ENCODE measurements around the gene CROCC2.

Gene CROCC2

DNA sequence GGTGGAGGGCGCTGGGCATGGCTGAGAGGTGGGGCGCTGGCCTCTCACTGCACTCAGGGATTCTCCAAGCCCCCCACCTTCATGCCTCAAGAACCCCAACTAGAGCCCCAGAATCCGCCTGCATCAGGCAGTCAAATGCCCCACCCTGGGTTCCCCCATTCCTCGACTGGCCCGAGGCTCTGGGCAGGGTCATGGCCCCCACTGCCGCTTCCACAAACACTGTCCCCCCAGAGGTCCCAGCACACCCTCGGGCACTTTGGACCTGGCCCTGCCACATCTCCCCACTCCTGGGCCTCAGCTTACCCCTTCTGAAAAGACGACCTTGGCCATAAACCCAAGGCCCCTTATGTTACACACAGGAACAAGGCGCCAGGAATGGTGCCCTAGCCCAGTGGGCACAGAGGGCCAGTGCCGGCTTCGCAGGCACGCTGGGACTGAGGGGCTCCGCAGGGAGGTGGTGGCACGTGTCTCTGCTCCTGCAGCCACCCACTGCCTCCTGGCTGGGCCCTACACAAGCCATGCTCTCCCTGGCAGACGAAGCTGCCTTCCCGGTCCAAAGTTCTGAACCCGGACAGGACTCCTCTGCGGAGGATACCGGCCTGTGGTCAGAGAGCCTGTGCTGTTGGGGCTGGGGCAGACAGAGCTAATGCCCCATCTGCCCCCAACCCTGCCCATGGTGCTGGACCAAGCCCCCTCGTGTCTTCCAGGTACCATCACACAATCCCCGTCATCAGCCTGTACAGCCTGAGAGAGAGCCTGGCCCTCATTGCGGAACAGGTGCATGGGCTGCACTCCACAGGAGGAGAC, 30.7 kb upstream of the CROCC2 start:
- no peak for DNase-seq (ENCODE audit: low spot score)

- DNase-seq (ENCODE audit: low spot score), result no peak
These were observed 30.1 kb upstream of the CROCC2 start for GRCh38 chr2:240876035-240876474.

GRCh38 chr2:240876475-240877251, 29.5 kb upstream of the CROCC2 start:
- no peak for DNase-seq (ENCODE audit: low spot score)

- no peak for DNase-seq (ENCODE audit: low spot score)
These were observed 28.4 kb upstream of the CROCC2 start for GRCh38 chr2:240877460-240878340.

DNA sequence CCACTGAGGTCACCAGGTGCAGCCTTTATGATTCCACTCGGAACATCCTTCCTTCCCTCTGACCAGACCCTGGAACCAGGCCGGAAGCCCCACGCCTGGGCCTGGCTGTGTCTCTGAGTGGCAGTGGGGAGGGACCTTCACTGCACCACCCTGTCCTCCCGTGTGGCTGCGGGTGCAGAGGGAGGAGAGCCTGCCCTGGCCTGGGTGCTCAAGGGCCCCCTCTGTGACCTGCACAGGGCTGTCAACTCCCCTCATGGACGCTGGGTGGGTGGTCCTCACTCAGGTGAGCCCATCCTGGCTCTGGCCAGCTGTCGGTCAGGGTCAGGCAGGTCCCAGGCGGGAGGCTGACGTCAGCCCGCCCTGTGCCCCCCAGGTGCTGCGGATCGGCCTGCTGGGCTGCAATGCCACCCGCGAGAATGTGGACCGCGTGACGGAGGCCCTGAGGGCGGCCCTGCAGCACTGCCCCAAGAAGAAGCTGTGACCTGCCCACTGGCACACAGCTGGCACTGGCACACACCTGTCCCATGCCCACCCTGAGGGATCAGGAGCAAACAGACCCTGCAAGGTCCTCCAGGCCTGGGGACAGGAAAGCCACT, 27.7 kb upstream of the CROCC2 start:
- no peak for DNase-seq (ENCODE audit: low spot score)

DNA sequence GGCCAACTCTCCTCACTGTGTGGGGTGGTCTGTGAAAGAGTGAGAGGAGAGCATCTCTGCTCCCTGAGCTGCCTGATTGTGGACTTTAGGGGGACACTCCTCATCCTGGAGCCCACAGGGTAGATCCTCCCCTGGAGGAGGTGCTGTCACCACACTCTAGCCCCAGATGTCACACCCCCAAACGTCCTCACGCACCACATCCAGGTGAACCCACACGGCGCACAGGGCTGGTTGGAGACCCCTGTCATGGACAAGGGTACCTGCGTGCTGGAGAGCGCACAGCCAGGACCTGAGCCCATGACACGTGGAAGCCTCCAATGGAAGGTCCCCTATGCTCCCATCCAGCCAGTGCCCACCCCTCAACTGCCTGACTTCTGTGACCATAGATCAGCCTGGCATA, 27.0 kb upstream of the CROCC2 start:
- DNase-seq (ENCODE audit: low spot score), result no peak

- DNase-seq (ENCODE audit: low spot score), result no peak
These were observed 24.2 kb upstream of the CROCC2 start for GRCh38 chr2:240881913-240882312.

DNA sequence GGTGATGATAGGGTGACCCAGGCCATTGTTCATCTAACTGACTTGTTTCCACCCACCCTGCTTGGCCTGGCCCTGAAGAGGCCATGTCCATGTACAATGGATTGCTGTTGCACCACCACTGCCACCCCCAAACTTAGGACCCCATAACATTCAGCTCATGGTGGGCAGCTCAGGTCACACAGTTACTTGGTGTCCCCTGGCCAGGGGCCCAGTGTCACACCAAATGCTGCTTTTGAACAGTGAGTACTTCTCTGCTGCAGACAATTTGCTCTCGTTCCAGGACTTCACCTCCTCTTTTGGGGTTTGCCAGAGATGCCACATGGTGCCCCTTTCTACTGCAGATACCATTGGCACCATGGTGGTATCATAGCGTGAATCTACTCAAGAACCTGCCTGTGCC, 21.9 kb upstream of the CROCC2 start:
- no peak for DNase-seq (ENCODE audit: low spot score)

DNA sequence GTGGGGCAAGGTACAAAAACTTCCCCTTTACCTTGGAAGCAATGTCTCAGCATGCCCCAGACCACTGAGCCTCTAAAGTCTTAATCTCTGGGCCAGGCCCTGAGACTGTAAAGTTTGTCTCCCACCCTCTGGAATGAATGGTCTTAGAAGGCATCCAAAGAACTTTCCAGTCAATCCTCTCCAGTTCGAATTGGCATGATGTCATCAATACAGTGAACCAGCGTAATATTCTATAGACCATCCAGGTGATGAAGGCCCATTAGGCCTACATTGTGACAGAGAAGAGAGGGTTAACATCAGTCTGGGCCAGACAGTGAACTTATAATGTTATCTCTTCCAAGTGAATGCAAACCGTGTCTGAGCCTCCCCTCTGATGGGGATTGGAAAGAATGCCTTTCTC, 21.4 kb upstream of the CROCC2 start:
- DNase-seq (ENCODE audit: low spot score), result no peak

DNA sequence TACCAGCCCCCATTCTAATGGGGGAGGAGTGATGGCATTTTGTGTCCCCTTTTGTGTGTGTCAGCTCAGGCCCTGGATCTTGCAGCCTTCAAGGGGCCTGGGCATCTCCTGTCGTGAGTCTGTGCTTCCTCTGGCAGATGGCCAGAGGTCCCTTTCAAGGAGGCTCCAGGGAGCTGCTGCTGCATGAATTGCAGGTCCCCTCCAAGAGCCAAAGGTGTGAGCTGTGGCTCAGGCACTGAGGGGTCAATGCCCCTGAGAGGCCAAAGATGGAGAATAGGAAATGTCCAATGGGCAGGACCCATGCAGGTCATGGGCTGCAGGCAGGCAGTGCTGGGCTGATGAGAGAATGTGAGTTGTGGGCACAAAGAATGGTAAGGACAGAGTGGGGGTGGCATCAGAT, 20.6 kb upstream of the CROCC2 start:
- no peak for DNase-seq (ENCODE audit: low spot score)

GRCh38 chr2:240886023-240886565, 20.0 kb upstream of the CROCC2 start:
- DNase-seq (ENCODE audit: low spot score), result no peak

GRCh38 chr2:240886678-240887609, 19.2 kb upstream of the CROCC2 start:
- DNase-seq (ENCODE audit: low spot score), result no peak

- no peak for DNase-seq (ENCODE audit: low spot score)
These were observed 18.5 kb upstream of the CROCC2 start for GRCh38 chr2:240887631-240888030.

GRCh38 chr2:240888130-240888889, 17.8 kb upstream of the CROCC2 start:
- no peak for DNase-seq (ENCODE audit: low spot score)

- DNase-seq (ENCODE audit: low spot score), result no peak
These were observed 17.1 kb upstream of the CROCC2 start for GRCh38 chr2:240888890-240889573.

GRCh38 chr2:240889601-240890560, 16.3 kb upstream of the CROCC2 start:
- no peak for DNase-seq (ENCODE audit: low spot score)

GRCh38 chr2:240890691-240891090, 15.4 kb upstream of the CROCC2 start:
- DNase-seq (ENCODE audit: low spot score), result no peak
